AG09319 (cell line): ENCODE measurements around the gene SLC26A8.

Experiments used
- DNase-seq: peaks from one replicate; pipeline ENCODE4 v3.0.0-alpha.2; 2010; ENCODE audit warnings: low read depth; ENCODE audit errors: extremely low read depth
- CTCF ChIP-seq: IDR thresholded peaks from 2 replicates; pipeline ENCODE4 v1.5.1; 2011; ENCODE audit warnings: low read depth, mild to moderate bottlenecking, inconsistent platforms, low read length, moderate library complexity

SLC26A8 gene

GRCh38 chr6:36023996-36024795 lies at the start of gene SLC26A8:
Gene SLC26A8, minus strand, starts transcription at chr6:36024641. Its CDS starts 4,934 bp downstream, at chr6:36019707.
- TF ChIP-seq CTCF = no peak
- DNase-seq = no peak

- no peak for DNase-seq
- TF ChIP-seq CTCF = no peak
Observed at GRCh38 chr6:36073587-36073986, 49.1 kb upstream of the SLC26A8 start.

GRCh38 chr6:36072681-36073080 lies 48.2 kb upstream of the SLC26A8 start:
- TF ChIP-seq CTCF = no peak
- no peak for DNase-seq

- no peak for TF ChIP-seq CTCF
- no peak for DNase-seq
Observed at GRCh38 chr6:36071714-36072113, 47.3 kb upstream of the SLC26A8 start.

GRCh38 chr6:36071281-36071680 lies 46.8 kb upstream of the SLC26A8 start:
- no peak for TF ChIP-seq CTCF
- DNase-seq = no peak

GRCh38 chr6:36070252-36070651 lies 45.8 kb upstream of the SLC26A8 start:
- no peak for TF ChIP-seq CTCF
- no peak for DNase-seq

GRCh38 chr6:36069573-36069972 lies 45.1 kb upstream of the SLC26A8 start:
- no peak for TF ChIP-seq CTCF
- no peak for DNase-seq
